HG03064 (cell line): ENCODE data around the gene C4orf54.

Experiments
- ATAC-seq: cut with Tn5 transposase; IDR thresholded peaks from one replicate; pipeline ENCODE4 v1.9.1; 2021; ENCODE audit warnings: low read depth; ENCODE audit not compliant: unreplicated experiment

The C4orf54 gene

GRCh38 chr4:99652596-99653436, 4.8 kb downstream of the C4orf54 start:
- no peak for ATAC-seq

GRCh38 chr4:99651811-99652485, 5.7 kb downstream of the C4orf54 start:
- ATAC-seq: no peak

- ATAC-seq: no peak
Measured at GRCh38 chr4:99651016-99651769, 6.4 kb downstream of the C4orf54 start.

- no peak for ATAC-seq
Measured at GRCh38 chr4:99649778-99650177, 7.8 kb downstream of the C4orf54 start.

GRCh38 chr4:99649208-99649607, 8.4 kb downstream of the C4orf54 start:
- no peak for ATAC-seq

GRCh38 chr4:99648321-99648720, 9.3 kb downstream of the C4orf54 start:
- ATAC-seq: no peak

GRCh38 chr4:99647071-99647470, 10.6 kb downstream of the C4orf54 start:
- no peak for ATAC-seq

GRCh38 chr4:99645638-99646037, 12.0 kb downstream of the C4orf54 start:
- ATAC-seq: no peak

GRCh38 chr4:99645036-99645435, 12.6 kb downstream of the C4orf54 start:
- ATAC-seq: no peak

- no peak for ATAC-seq
Measured at GRCh38 chr4:99644453-99644852, 13.2 kb downstream of the C4orf54 start.

- ATAC-seq: no peak
Measured at GRCh38 chr4:99642725-99643489, 14.7 kb downstream of the C4orf54 start.

GRCh38 chr4:99640676-99641075, 17.0 kb downstream of the C4orf54 start:
- ATAC-seq: no peak

GRCh38 chr4:99637174-99637573, 20.5 kb downstream of the C4orf54 start:
- ATAC-seq: no peak

- ATAC-seq: no peak
Measured at GRCh38 chr4:99636422-99636821, 21.2 kb downstream of the C4orf54 start.

GRCh38 chr4:99635601-99636000, 22.0 kb downstream of the C4orf54 start:
- no peak for ATAC-seq

GRCh38 chr4:99634742-99635360, 22.8 kb downstream of the C4orf54 start:
- no peak for ATAC-seq

GRCh38 chr4:99633772-99634171, 23.9 kb downstream of the C4orf54 start:
- no peak for ATAC-seq

GRCh38 chr4:99630857-99631360, 26.7 kb downstream of the C4orf54 start:
- ATAC-seq: no peak

- ATAC-seq: no peak
Measured at GRCh38 chr4:99629962-99630554, 27.6 kb downstream of the C4orf54 start.

GRCh38 chr4:99628040-99628439, 29.6 kb downstream of the C4orf54 start:
- ATAC-seq: no peak
